HCT116 (cell line): ENCODE data around the gene MCAT. TPM values are rescaled to one million over a fixed set of nuclear protein-coding genes. Genes with fewer than 3 reads are reported as not detected.

Source experiments
- ATAC-seq: fragments of 200-7000 bp; cut with Tn5 transposase; 2 replicates; pipeline ENCODE4 v1.9.1; 2020; ENCODE audit warnings: mild to moderate bottlenecking, moderate library complexity
- BruUV-seq: library from RNA; stranded (reverse); fragments of 400-500 nt; replicated peaks from 2 replicates; lab custom pipeline; 2021; lab: Mats Ljungman, UMichigan
- CTCF ChIA-PET: fragments of 300-600 bp; sonication (Branson Sonifier 250); formaldehyde crosslinking; loops from one replicate; lab custom pipeline; 2021; ENCODE audit warnings: antibody characterized with exemption; lab: Charles Lee
- POLR2A ChIA-PET: fragments of 300-600, 350-600 bp; sonication (Branson Sonifier 250); formaldehyde crosslinking; loops from one replicate; lab custom pipeline; 2021; ENCODE audit warnings: antibody characterized with exemption; lab: Charles Lee
- RAD21 ChIA-PET, 2 experiments: fragments of 300-600 bp; sonication (Branson Sonifier 250); formaldehyde crosslinking; loops; one replicate each; lab custom pipeline; 2023; ENCODE audit warnings: low total read pairs in 2 of 2; ENCODE audit not compliant: uncharacterized antibody in 2 of 2, unreplicated experiment in 2 of 2, low non-redundant PET in 1 of 2; lab: Charles Lee
- DNase-seq: peaks from one replicate; pipeline ENCODE4 v3.0.0-alpha.2; 2010; ENCODE audit warnings: low read depth, low spot score
- H2AFZ ChIP-seq: fragments of 200-600 bp; shearing (Covaris generic), sonication (generic); 2 replicates; pipeline ENCODE4 v1.6.1; 2017; ENCODE audit warnings: low read depth, mixed run types, mixed read lengths, antibody characterized with exemption, low read length; ENCODE audit not compliant: poor library complexity, severe bottlenecking
- H3K27ac ChIP-seq: 2 replicates; pipeline ENCODE4 v1.5.1; 2012; ENCODE audit warnings: low read depth, low read length
- H3K27me3 ChIP-seq: fragments of 200-600 bp; sonication (generic); 2 replicates; pipeline ENCODE4 v1.6.1; 2016; ENCODE audit warnings: mixed run types, low read length, mixed read lengths; ENCODE audit not compliant: insufficient read depth
- H3K36me3 ChIP-seq, 2 experiments: fragments of 200-500 bp in 1 of 2; fragments of 200-600 bp in 1 of 2; sonication (Bioruptor generic) in 1 of 2; sonication (generic) in 1 of 2; 2 replicates each; pipeline versions ENCODE4 v1.5.1 to v1.6.1; 2014 to 2016; ENCODE audit warnings: low read length in 2 of 2, inconsistent platforms in 1 of 2, mixed read lengths in 1 of 2, mixed run types in 1 of 2; ENCODE audit not compliant: insufficient read depth in 2 of 2, control insufficient read depth in 1 of 2
- H3K4me1 ChIP-seq, 2 experiments: fragments of 200-600 bp in 1 of 2; sonication (generic) in 1 of 2; 2 replicates each; pipeline versions ENCODE4 v1.5.1 to v1.6.1; 2012 to 2017; ENCODE audit warnings: low read length in 2 of 2, inconsistent platforms in 1 of 2, mild to moderate bottlenecking in 1 of 2, mixed read lengths in 1 of 2, mixed run types in 1 of 2, moderate library complexity in 1 of 2; ENCODE audit not compliant: insufficient read depth in 2 of 2, control insufficient read depth in 1 of 2
- H3K4me2 ChIP-seq: fragments of 200-600 bp; sonication (generic); 2 replicates; pipeline ENCODE4 v1.6.1; 2017; ENCODE audit warnings: mixed run types, low read length, mixed read lengths
- H3K4me3 ChIP-seq, 2 experiments: fragments of 200-600 bp in 1 of 2; sonication (generic) in 1 of 2; replicated peaks in 1 of 2; 2 replicates each; pipeline ENCODE4 v1.5.1; 2011 to 2016; ENCODE audit warnings: low read length in 2 of 2, control low read depth in 1 of 2, low read depth in 1 of 2, mild to moderate bottlenecking in 1 of 2, mixed read lengths in 1 of 2, mixed run types in 1 of 2
- H3K79me2 ChIP-seq: fragments of 200-600 bp; sonication (generic); 2 replicates; pipeline ENCODE4 v1.6.1; 2017; ENCODE audit warnings: mild to moderate bottlenecking, mixed run types, low read length, moderate library complexity, mixed read lengths; ENCODE audit not compliant: insufficient read depth
- H3K9ac ChIP-seq: fragments of 200-600 bp; sonication (generic); 2 replicates; pipeline ENCODE4 v1.6.1; 2016; ENCODE audit warnings: low read length, mixed read lengths
- H3K9me2 ChIP-seq: fragments of 200-600 bp; sonication (generic), shearing (Covaris generic); 2 replicates; pipeline ENCODE4 v1.6.1; 2017; ENCODE audit warnings: mixed run types, mild to moderate bottlenecking, moderate library complexity; ENCODE audit not compliant: insufficient read depth
- H3K9me3 ChIP-seq, 2 experiments: fragments of 200-500 bp in 1 of 2; fragments of 200-600 bp in 1 of 2; sonication (Bioruptor generic) in 1 of 2; sonication (generic) in 1 of 2; 2 replicates each; pipeline ENCODE4 v1.6.1; 2014 to 2017; ENCODE audit warnings: low read length in 2 of 2, mixed read lengths in 2 of 2, inconsistent platforms in 1 of 2, low read depth in 1 of 2, mild to moderate bottlenecking in 1 of 2, mixed run types in 1 of 2, moderate library complexity in 1 of 2; ENCODE audit not compliant: control insufficient read depth in 1 of 2, insufficient read depth in 1 of 2
- H4K20me1 ChIP-seq: fragments of 200-600 bp; sonication (generic), shearing (Covaris generic); 2 replicates; pipeline ENCODE4 v1.6.1; 2017; ENCODE audit warnings: mixed run types, mild to moderate bottlenecking, moderate library complexity; ENCODE audit not compliant: insufficient read depth
- CBX3 ChIP-seq: IDR thresholded peaks from 2 replicates; pipeline ENCODE4 v1.6.1; 2012; ENCODE audit warnings: low read depth
- EGR1 ChIP-seq: IDR thresholded peaks from 2 replicates; pipeline ENCODE4 v1.6.1; 2012; ENCODE audit warnings: low read depth
- ELF1 ChIP-seq: IDR thresholded peaks from 2 replicates; pipeline ENCODE4 v1.6.1; 2012; ENCODE audit warnings: low read depth, borderline replicate concordance
- EZH2 ChIP-seq: fragments of 200-600 bp; sonication (generic); IDR thresholded peaks from 2 replicates; pipeline ENCODE4 v1.6.1; 2017; ENCODE audit warnings: antibody characterized with exemption, mixed run types
- JUND ChIP-seq: IDR thresholded peaks from 2 replicates; pipeline ENCODE4 v1.6.1; 2012
- POLR2AphosphoS5 ChIP-seq: IDR thresholded peaks from 2 replicates; pipeline ENCODE4 v1.6.1; 2011; ENCODE audit warnings: mild to moderate bottlenecking, low read depth, low read length, moderate library complexity
- SIN3A ChIP-seq: IDR thresholded peaks from 2 replicates; pipeline ENCODE4 v1.6.1; 2012; ENCODE audit warnings: low read depth
- SP1 ChIP-seq: IDR thresholded peaks from 2 replicates; pipeline ENCODE4 v1.6.1; 2012; ENCODE audit warnings: low read depth
- ZNF274 ChIP-seq: fragments of 200-500 bp; sonication (Bioruptor generic); IDR thresholded peaks from 2 replicates; pipeline ENCODE4 v1.6.1; 2014; ENCODE audit warnings: mild to moderate bottlenecking, low read depth, low read length, inconsistent platforms
- intact Hi-C: fragments of 100-400 bp; cut with micrococcal nuclease; formaldehyde crosslinking; loops from 2 replicates; pipeline ENCODE4 v1.10.0; 2022
- total RNA-seq: library from RNA; stranded (reverse); gene quantifications from one replicate; pipeline ENCODE4 v1.2.1, GENCODE V29; 2021; ENCODE audit not compliant: unreplicated experiment
- TF ChIP-seq, protein P1 (sequence below): IDR thresholded peaks from 2 replicates; pipeline ENCODE4 v1.6.1; 2012; ENCODE audit warnings: low read depth
- TF ChIP-seq, protein P2 (sequence below), 3 experiments: fragments of 200-600 bp in 1 of 3; sonication (generic) in 1 of 3; IDR thresholded peaks in 2 of 3; conservative IDR thresholded peaks in 1 of 3; 2 replicates each; pipeline ENCODE4 v1.5.1; 2012 to 2017; ENCODE audit warnings: low read depth in 2 of 3, low read length in 2 of 3, antibody characterized with exemption in 1 of 3, borderline replicate concordance in 1 of 3, control low read depth in 1 of 3, mild to moderate bottlenecking in 1 of 3, mixed read lengths in 1 of 3, mixed run types in 1 of 3, moderate library complexity in 1 of 3; ENCODE audit not compliant: insufficient read depth in 1 of 3

The MCAT gene
- total RNA-seq, 1 experiment from 2014 or later: 34.8 TPM

DNA sequence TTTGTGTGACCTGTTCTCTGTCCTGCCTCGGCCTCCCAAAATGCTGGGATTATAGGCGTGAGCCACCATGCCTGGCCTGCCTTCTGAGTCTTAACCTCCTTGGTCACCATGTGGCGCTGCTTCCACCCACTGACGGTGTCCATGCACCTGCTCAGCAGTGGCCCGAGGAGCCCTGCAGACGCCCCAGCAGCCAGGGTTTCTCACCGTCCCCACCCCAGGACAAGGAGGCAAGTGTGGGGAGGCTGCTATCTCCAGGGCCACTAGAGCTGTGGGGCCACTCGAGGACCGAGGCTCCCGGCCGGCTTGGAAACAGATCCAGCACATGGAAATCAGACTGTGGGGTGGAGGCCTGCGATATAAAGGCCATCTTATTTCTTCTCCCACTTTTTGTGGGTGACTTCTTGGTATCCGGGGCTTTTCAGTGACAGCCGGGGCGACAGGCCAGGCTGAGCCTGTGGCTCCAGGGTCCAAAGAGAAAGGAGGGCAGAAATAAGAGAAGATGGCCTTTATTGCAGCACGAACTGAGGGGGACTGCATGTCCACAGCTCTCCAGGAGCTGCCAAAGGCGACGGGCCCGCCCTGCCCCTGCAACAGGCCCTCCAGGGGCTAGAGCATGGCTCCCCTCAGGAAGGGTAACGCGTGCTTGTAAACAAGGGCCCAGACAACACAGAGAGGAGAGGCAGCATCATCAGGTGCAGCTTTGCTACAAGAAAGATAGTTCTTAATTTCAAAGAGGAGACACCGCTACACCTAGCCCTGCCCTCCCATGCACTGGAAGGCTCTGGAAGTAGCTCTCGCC is 23.1 kb upstream of the MCAT start (continued):
- TF ChIP-seq, protein P1, sequence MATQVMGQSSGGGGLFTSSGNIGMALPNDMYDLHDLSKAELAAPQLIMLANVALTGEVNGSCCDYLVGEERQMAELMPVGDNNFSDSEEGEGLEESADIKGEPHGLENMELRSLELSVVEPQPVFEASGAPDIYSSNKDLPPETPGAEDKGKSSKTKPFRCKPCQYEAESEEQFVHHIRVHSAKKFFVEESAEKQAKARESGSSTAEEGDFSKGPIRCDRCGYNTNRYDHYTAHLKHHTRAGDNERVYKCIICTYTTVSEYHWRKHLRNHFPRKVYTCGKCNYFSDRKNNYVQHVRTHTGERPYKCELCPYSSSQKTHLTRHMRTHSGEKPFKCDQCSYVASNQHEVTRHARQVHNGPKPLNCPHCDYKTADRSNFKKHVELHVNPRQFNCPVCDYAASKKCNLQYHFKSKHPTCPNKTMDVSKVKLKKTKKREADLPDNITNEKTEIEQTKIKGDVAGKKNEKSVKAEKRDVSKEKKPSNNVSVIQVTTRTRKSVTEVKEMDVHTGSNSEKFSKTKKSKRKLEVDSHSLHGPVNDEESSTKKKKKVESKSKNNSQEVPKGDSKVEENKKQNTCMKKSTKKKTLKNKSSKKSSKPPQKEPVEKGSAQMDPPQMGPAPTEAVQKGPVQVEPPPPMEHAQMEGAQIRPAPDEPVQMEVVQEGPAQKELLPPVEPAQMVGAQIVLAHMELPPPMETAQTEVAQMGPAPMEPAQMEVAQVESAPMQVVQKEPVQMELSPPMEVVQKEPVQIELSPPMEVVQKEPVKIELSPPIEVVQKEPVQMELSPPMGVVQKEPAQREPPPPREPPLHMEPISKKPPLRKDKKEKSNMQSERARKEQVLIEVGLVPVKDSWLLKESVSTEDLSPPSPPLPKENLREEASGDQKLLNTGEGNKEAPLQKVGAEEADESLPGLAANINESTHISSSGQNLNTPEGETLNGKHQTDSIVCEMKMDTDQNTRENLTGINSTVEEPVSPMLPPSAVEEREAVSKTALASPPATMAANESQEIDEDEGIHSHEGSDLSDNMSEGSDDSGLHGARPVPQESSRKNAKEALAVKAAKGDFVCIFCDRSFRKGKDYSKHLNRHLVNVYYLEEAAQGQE: no peak
- TF ChIP-seq POLR2AphosphoS5 (no peak), ZNF274 (no peak), JUND (no peak)

GRCh38 chr22:43164636-43165035 is 21.4 kb upstream of the MCAT start:
- H3K4me1 ChIP-seq: no peaks in the 10 kb centered on the region
- H3K4me2 ChIP-seq: no peak overlapping the region
- no peaks in the 10 kb centered on the region; the same call in 1 of the 2 replicates for H3K79me2 ChIP-seq
- ATAC-seq (no peak), DNase-seq (no peak)
- H3K9me3 ChIP-seq: no peaks in the 10 kb centered on the region
- ChIA-PET RAD21 (no interaction called here), POLR2A (interaction anchor here (0.6 kb wide), 1 partner anchor 63 kb away, joined by 3 read pairs; no protein-coding TSS in a partner anchor), CTCF (no interaction called here)
- H3K9me2 ChIP-seq: no peaks in the 10 kb centered on the region
- H3K27ac ChIP-seq: no peak overlapping the region
- H3K27me3 ChIP-seq: no peaks in the 10 kb centered on the region
- no peaks in the 10 kb centered on the region for H4K20me1 ChIP-seq
- BruUV-seq: TSS peak; percentile 12
- H2AFZ ChIP-seq: no peak overlapping the region
- intact Hi-C loops: no loop called here
- H3K36me3 ChIP-seq: peaks cover 2 to 8% of the 10 kb centered on the region in 2 experiments
- no peak for TF ChIP-seq EGR1
- no peak for TF ChIP-seq EZH2
- no peak for TF ChIP-seq SP1
- TF ChIP-seq, protein P2, sequence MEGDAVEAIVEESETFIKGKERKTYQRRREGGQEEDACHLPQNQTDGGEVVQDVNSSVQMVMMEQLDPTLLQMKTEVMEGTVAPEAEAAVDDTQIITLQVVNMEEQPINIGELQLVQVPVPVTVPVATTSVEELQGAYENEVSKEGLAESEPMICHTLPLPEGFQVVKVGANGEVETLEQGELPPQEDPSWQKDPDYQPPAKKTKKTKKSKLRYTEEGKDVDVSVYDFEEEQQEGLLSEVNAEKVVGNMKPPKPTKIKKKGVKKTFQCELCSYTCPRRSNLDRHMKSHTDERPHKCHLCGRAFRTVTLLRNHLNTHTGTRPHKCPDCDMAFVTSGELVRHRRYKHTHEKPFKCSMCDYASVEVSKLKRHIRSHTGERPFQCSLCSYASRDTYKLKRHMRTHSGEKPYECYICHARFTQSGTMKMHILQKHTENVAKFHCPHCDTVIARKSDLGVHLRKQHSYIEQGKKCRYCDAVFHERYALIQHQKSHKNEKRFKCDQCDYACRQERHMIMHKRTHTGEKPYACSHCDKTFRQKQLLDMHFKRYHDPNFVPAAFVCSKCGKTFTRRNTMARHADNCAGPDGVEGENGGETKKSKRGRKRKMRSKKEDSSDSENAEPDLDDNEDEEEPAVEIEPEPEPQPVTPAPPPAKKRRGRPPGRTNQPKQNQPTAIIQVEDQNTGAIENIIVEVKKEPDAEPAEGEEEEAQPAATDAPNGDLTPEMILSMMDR (IDR thresholded peaks at IDR 0.05 in 2 of 3, conservative IDR thresholded peaks at IDR 0.05 in 1 of 3; ENCODE audit: borderline replicate concordance in 1 of 3, insufficient read depth in 1 of 3, low read depth in 2 of 3, low read length in 2 of 3): no peak
- TF ChIP-seq ELF1: no peak
- TF ChIP-seq CBX3: no peak
- TF ChIP-seq ZNF274: no peak
- no peak for TF ChIP-seq SIN3A
- H3K9ac ChIP-seq: no peak overlapping the region
- H3K4me3 ChIP-seq: no peak overlapping the region
